H9 (cell line): ENCODE measurements around the gene FH. TPM values are rescaled to one million over a fixed set of nuclear protein-coding genes. Genes with fewer than 3 reads are reported as not detected.

Source experiments
- DNase-seq: peaks from one replicate; pipeline ENCODE4 v3.0.0-alpha.2; 2017
- H2AFZ ChIP-seq: one replicate; pipeline ENCODE4 v1.6.1; 2013; ENCODE audit warnings: mild to moderate bottlenecking, low read length, control low read depth, moderate library complexity
- H2AK5ac ChIP-seq: 2 replicates; pipeline ENCODE4 v1.6.1; 2013; ENCODE audit warnings: low read length, control low read depth, mixed read lengths; ENCODE audit not compliant: insufficient read length
- H2BK120ac ChIP-seq: one replicate; pipeline ENCODE4 v1.6.1; 2013; ENCODE audit warnings: low read depth, mild to moderate bottlenecking, low read length, control low read depth, inconsistent platforms; ENCODE audit not compliant: poor library complexity, severe bottlenecking
- H2BK12ac ChIP-seq: 2 replicates; pipeline ENCODE4 v1.6.1; 2013; ENCODE audit warnings: low read length, control low read depth, mixed read lengths, low read depth; ENCODE audit not compliant: insufficient read length
- H2BK15ac ChIP-seq: 2 replicates; pipeline ENCODE4 v1.6.1; 2013; ENCODE audit warnings: low read depth, low read length, control low read depth
- H2BK20ac ChIP-seq: one replicate; pipeline ENCODE4 v1.6.1; 2013; ENCODE audit warnings: low read depth, mild to moderate bottlenecking, low read length, control low read depth, inconsistent platforms; ENCODE audit not compliant: poor library complexity, severe bottlenecking
- H2BK5ac ChIP-seq: 2 replicates; pipeline ENCODE4 v1.6.1; 2013; ENCODE audit warnings: low read length, control low read depth, mixed read lengths; ENCODE audit not compliant: insufficient read length
- H3K14ac ChIP-seq: 2 replicates; pipeline ENCODE4 v1.6.1; 2013; ENCODE audit warnings: low read length, control low read depth; ENCODE audit not compliant: insufficient read depth
- H3K18ac ChIP-seq: 2 replicates; pipeline ENCODE4 v1.6.1; 2013; ENCODE audit warnings: low read depth, mild to moderate bottlenecking, mixed read lengths, low read length, control low read depth; ENCODE audit not compliant: insufficient read length
- H3K23ac ChIP-seq: 2 replicates; pipeline ENCODE4 v1.6.1; 2013; ENCODE audit warnings: low read length, control low read depth, mixed read lengths, low read depth; ENCODE audit not compliant: insufficient read length
- H3K23me2 ChIP-seq: 2 replicates; pipeline ENCODE4 v1.6.1; 2013; ENCODE audit warnings: low read depth, mild to moderate bottlenecking, mixed read lengths, low read length, control low read depth; ENCODE audit not compliant: insufficient read length, poor library complexity, severe bottlenecking
- H3K27ac ChIP-seq: 2 replicates; pipeline ENCODE4 v1.5.1; 2013; ENCODE audit warnings: low read length, control low read depth, mixed read lengths, low read depth; ENCODE audit not compliant: insufficient read length
- H3K27me3 ChIP-seq: 2 replicates; pipeline ENCODE4 v1.6.1; 2013; ENCODE audit warnings: low read length, control low read depth, inconsistent platforms; ENCODE audit not compliant: insufficient read depth
- H3K4ac ChIP-seq: 2 replicates; pipeline ENCODE4 v1.6.1; 2013; ENCODE audit warnings: low read depth, mild to moderate bottlenecking, control low read depth, inconsistent platforms, low read length, moderate library complexity
- H3K4me1 ChIP-seq: 2 replicates; pipeline ENCODE4 v1.6.1; 2013; ENCODE audit warnings: low read length, control low read depth, inconsistent platforms; ENCODE audit not compliant: insufficient read depth
- H3K4me2 ChIP-seq: 2 replicates; pipeline ENCODE4 v1.6.1; 2013; ENCODE audit warnings: low read length, control low read depth, mixed read lengths; ENCODE audit not compliant: insufficient read length, insufficient read depth
- H3K56ac ChIP-seq: 2 replicates; pipeline ENCODE4 v1.6.1; 2013; ENCODE audit warnings: low read depth, mild to moderate bottlenecking, mixed read lengths, low read length, control low read depth; ENCODE audit not compliant: insufficient read length
- H3K79me1 ChIP-seq: 2 replicates; pipeline ENCODE4 v1.6.1; 2013; ENCODE audit warnings: low read depth, mild to moderate bottlenecking, moderate library complexity, low read length, control low read depth, inconsistent platforms; ENCODE audit not compliant: insufficient read depth, poor library complexity, severe bottlenecking
- H3K79me2 ChIP-seq: 2 replicates; pipeline ENCODE4 v1.6.1; 2013; ENCODE audit warnings: low read length, control low read depth, inconsistent platforms; ENCODE audit not compliant: insufficient read depth
- H3K9ac ChIP-seq: 2 replicates; pipeline ENCODE4 v1.6.1; 2013; ENCODE audit warnings: low read length, control low read depth, mixed read lengths; ENCODE audit not compliant: insufficient read length; ENCODE audit errors: extremely low read depth
- H3K9me3 ChIP-seq: one replicate; pipeline ENCODE4 v1.6.1; 2013; ENCODE audit warnings: low read depth, low read length, inconsistent platforms; ENCODE audit not compliant: control insufficient read depth
- H3T11ph ChIP-seq: one replicate; pipeline ENCODE4 v1.6.1; 2013; ENCODE audit warnings: mild to moderate bottlenecking, low read length, control low read depth, inconsistent platforms
- H4K20me1 ChIP-seq: one replicate; pipeline ENCODE4 v1.6.1; 2013; ENCODE audit not compliant: control insufficient read depth, insufficient read length, insufficient read depth
- H4K5ac ChIP-seq: 2 replicates; pipeline ENCODE4 v1.6.1; 2013; ENCODE audit warnings: low read depth, mild to moderate bottlenecking, mixed read lengths, low read length, control low read depth; ENCODE audit not compliant: insufficient read length
- H4K8ac ChIP-seq: replicated peaks from 2 replicates; pipeline ENCODE4 v1.6.1; 2013; ENCODE audit warnings: low read length, control low read depth, mixed read lengths, low read depth; ENCODE audit not compliant: insufficient read length
- H4K91ac ChIP-seq: 2 replicates; pipeline ENCODE4 v1.6.1; 2013; ENCODE audit warnings: low read depth, mild to moderate bottlenecking, moderate library complexity, mixed read lengths, low read length, control low read depth; ENCODE audit not compliant: insufficient read length
- H3K27ac Mint-ChIP-seq, 3 experiments: 2 replicates in 2 of 3; 3 replicates in 1 of 3; pipeline ENCODE4 v1.8.0; 2020 to 2021; ENCODE audit warnings: mixed read lengths in 3 of 3, mild to moderate bottlenecking in 1 of 3, moderate library complexity in 1 of 3
- H3K27me3 Mint-ChIP-seq: 2 replicates; pipeline ENCODE4 v1.8.0; 2021; ENCODE audit warnings: low read depth, mild to moderate bottlenecking, moderate library complexity, mixed read lengths
- H3K36me3 Mint-ChIP-seq, 3 experiments: 2 replicates in 2 of 3; 3 replicates in 1 of 3; pipeline ENCODE4 v1.8.0; 2020 to 2021; ENCODE audit warnings: low read depth in 3 of 3, mixed read lengths in 3 of 3; ENCODE audit not compliant: insufficient read depth in 1 of 3
- H3K4me1 Mint-ChIP-seq, 2 experiments: 2 replicates each; pipeline ENCODE4 v1.8.0; 2020; ENCODE audit warnings: mixed read lengths in 2 of 2
- H3K4me3 Mint-ChIP-seq, 2 experiments: 2 replicates in 1 of 2; 3 replicates in 1 of 2; pipeline ENCODE4 v1.8.0; 2020 to 2021; ENCODE audit warnings: mild to moderate bottlenecking in 2 of 2, mixed read lengths in 2 of 2, moderate library complexity in 1 of 2
- H3K9me3 Mint-ChIP-seq, 2 experiments: 2 replicates in 1 of 2; 3 replicates in 1 of 2; pipeline ENCODE4 v1.8.0; 2020; ENCODE audit warnings: mild to moderate bottlenecking in 2 of 2, mixed read lengths in 2 of 2, moderate library complexity in 1 of 2
- CTCF ChIP-seq: fragments of 200-600 bp; sonication (generic); conservative IDR thresholded peaks from 3 replicates; pipeline ENCODE4 v1.8.0; 2021; ENCODE audit warnings: antibody characterized with exemption, mild to moderate bottlenecking
- WGBS: extraction: QIAGEN DNeasy Blood & Tissue Kit; methylation state at CpG from one replicate; pipeline ENCODE4 v1.1.7; 2013; ENCODE audit warnings: missing lambda C conversion rate, low lambda C conversion rate, mixed read lengths; ENCODE audit not compliant: insufficient read length; ENCODE audit errors: extremely low coverage; 5-methylcytosine and 5-hydroxymethylcytosine counted together
- total RNA-seq: library from RNA; stranded (reverse); gene quantifications from 2 replicates; pipeline ENCODE4 v1.2.1, GENCODE V29; 2021

FH gene
- total RNA-seq, 1 experiment from 2014 or later = 83.9 TPM

GRCh38 chr1:241488739-241489138 lies 30.8 kb downstream of the FH start:
- Mint-ChIP-seq H3K27ac (no peak overlapping the region), H3K36me3 (peaks cover 0 to 7% (median 4%) of the 10 kb centered on the region in 3 experiments; a peak in 4 of 7 replicates), H3K4me3 (no peak overlapping the region), H3K9me3 (peaks cover 4 to 8% of the 10 kb centered on the region in 2 experiments), H3K4me1 (no peaks in the 10 kb centered on the region), H3K27me3 (no peaks in the 10 kb centered on the region)
- no peak overlapping the region for H3K9ac ChIP-seq
- H3T11ph ChIP-seq = no peak overlapping the region
- DNase-seq = no peak
- H3K4me1 ChIP-seq = no peaks in the 10 kb centered on the region
- no peak overlapping the region for H4K8ac ChIP-seq
- no peak overlapping the region for H2BK12ac ChIP-seq
- no peak overlapping the region for H3K4ac ChIP-seq
- WGBS = no CpG with 5 or more reads among the region's 1 CpG
- no peak overlapping the region for H3K14ac ChIP-seq
- no peak overlapping the region for H4K5ac ChIP-seq
- H3K23me2 ChIP-seq = no peaks in the 10 kb centered on the region
- no peak overlapping the region for H3K4me2 ChIP-seq
- no peak overlapping the region for H2BK120ac ChIP-seq
- H3K27me3 ChIP-seq = no peaks in the 10 kb centered on the region
- H3K79me1 ChIP-seq = no peaks in the 10 kb centered on the region
- no peak overlapping the region for H2AK5ac ChIP-seq
- no peak overlapping the region for H2BK20ac ChIP-seq
- H3K56ac ChIP-seq = no peak overlapping the region
- no peak overlapping the region for H2BK15ac ChIP-seq
- no peak overlapping the region for H4K91ac ChIP-seq
- no peaks in the 10 kb centered on the region for H3K79me2 ChIP-seq
- no peak overlapping the region for H2BK5ac ChIP-seq
- H3K27ac ChIP-seq = no peak overlapping the region
- H3K18ac ChIP-seq = no peak overlapping the region
- H2AFZ ChIP-seq = no peak overlapping the region
- no peaks in the 10 kb centered on the region for H3K9me3 ChIP-seq
- no peak overlapping the region for H3K23ac ChIP-seq
- no peaks in the 10 kb centered on the region for H4K20me1 ChIP-seq
- TF ChIP-seq CTCF = no peak
